Measurements from ENCODE around the gene RBMX2. TPM values are rescaled to one million over a fixed set of nuclear protein-coding genes. Genes with fewer than 3 reads are reported as not detected.
A peak's percentile ranks its signal among the peaks of the same experiment; 100 is the strongest.
"Not testable (repeated sequence)": the region's sequence is repeated elsewhere in the genome, so short reads cannot be mapped to it uniquely, and the experiment has no call there.

Gene RBMX2
- polyA plus RNA-seq: 25.4 TPM
- long read RNA-seq, donor 1, partial matches to known transcripts: 0 of 6 reads
- long read RNA-seq, donor 1, other reads (novel, unspliced or antisense): 0 of 6 reads
- long read RNA-seq, donor 2, transcript RBMX2-201 (6 exons, 1,528 nt): major isoform, 6 of 16 reads
- long read RNA-seq, donor 2, partial matches to known transcripts: 5 of 16 reads
- long read RNA-seq, donor 2, other reads (novel, unspliced or antisense): 0 of 16 reads
- long read RNA-seq, donor 3, transcript RBMX2-201 (6 exons, 1,528 nt): major isoform, 6 of 34 reads
- long read RNA-seq, donor 3, transcript RBMX2-204 (2 exons, 358 nt): minor isoform, 5 of 34 reads
- long read RNA-seq, donor 3, partial matches to known transcripts: 19 of 34 reads
- long read RNA-seq, donor 3, other reads (novel, unspliced or antisense): 0 of 34 reads
- long read RNA-seq, donor 4, partial matches to known transcripts: 0 of 1 reads
- long read RNA-seq, donor 4, other reads (novel, unspliced or antisense): 0 of 1 reads
- long read RNA-seq, donor 5, partial matches to known transcripts: 6 of 12 reads
- long read RNA-seq, donor 5, other reads (novel, unspliced or antisense): 0 of 12 reads
- long read RNA-seq, donor 6, partial matches to known transcripts: 8 of 11 reads
- long read RNA-seq, donor 6, other reads (novel, unspliced or antisense): 0 of 11 reads
- long read RNA-seq, donor 7, partial matches to known transcripts: 6 of 12 reads
- long read RNA-seq, donor 7, other reads (novel, unspliced or antisense): 0 of 12 reads
- long read RNA-seq, donor 8, transcript RBMX2-201 (6 exons, 1,528 nt): major isoform, 6 of 34 reads
- long read RNA-seq, donor 8, partial matches to known transcripts: 23 of 34 reads
- long read RNA-seq, donor 8, other reads (novel, unspliced or antisense): 0 of 34 reads
- long read RNA-seq, donor 9, partial matches to known transcripts: 11 of 21 reads
- long read RNA-seq, donor 9, other reads (novel, unspliced or antisense): 0 of 21 reads
- long read RNA-seq, donor 10, partial matches to known transcripts: 9 of 13 reads
- long read RNA-seq, donor 10, other reads (novel, unspliced or antisense): 0 of 13 reads
- long read RNA-seq, donor 11, partial matches to known transcripts: 6 of 13 reads
- long read RNA-seq, donor 11, other reads (novel, unspliced or antisense): 0 of 13 reads

DNA sequence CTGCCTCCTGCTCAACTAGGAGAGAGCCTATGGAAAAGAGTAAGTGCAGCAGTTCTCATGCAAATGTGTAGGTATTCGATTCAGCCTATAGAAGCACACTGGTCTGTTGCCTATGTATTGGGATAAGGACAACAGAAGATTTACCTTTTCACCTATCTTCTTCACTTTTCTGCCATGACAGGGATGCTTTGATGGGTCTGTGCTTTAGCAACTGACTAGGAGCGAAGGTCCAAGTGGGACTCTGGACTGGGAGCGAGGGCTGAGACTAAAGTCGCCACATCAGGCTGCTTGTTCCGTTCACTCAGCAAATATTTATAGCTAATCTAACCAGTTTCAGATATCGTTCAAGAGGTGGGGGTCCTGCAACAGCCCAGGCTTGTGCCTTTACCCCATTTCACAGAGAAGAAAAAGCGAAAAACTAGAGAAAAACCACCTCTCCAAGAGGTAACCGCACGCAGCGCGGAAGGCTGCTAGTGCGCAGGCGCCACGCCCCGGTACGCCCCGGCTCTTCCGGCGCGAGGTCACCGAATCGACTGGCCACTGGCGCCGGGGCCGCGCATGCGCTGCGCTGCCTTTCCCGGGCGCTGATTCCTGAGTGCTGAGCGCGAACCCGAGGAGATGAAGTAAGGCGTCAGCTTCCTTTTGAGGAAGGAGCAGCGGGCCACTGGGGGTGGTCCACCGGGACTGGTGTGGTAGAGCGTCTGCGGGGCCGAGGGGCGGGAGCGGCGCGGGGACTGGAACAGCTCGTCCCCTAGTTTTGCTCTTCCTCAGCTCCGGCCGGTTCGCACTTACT lies at the start of gene RBMX2:
Gene RBMX2, plus strand, starts transcription at position 573 of the 793 bp plus-strand sequence. Its CDS starts 46 bp downstream, at position 619.
- H3K27me3 ChIP-seq (ENCODE audit: control insufficient read depth, insufficient read depth, low read length): no peaks in the 10 kb centered on the region
- no peaks in the 10 kb centered on the region for H3K9me3 ChIP-seq (ENCODE audit: control insufficient read depth, low read depth, low read length)
- peak; percentile 77 to 78 for DNase-seq
- WGBS (ENCODE audit: insufficient coverage, low lambda C conversion rate): no CpG with 5 or more reads among the region's 47 CpGs
- peaks cover 6% of the 10 kb centered on the region for H3K36me3 ChIP-seq (ENCODE audit: control insufficient read depth, insufficient read depth, low read length)
- peak within 1 kb of the TSS; percentile 68 for H3K27ac ChIP-seq (ENCODE audit: low read length)
- no peaks in the 10 kb centered on the region for H3K4me1 ChIP-seq (ENCODE audit: control insufficient read depth, insufficient read depth, low read length)
- H3K4me3 ChIP-seq (ENCODE audit: low read length): peak within 1 kb of the TSS; percentile 81

- WGBS (ENCODE audit: insufficient coverage, low lambda C conversion rate): no CpG with 5 or more reads among the region's 1 CpG
- H3K4me3 ChIP-seq (ENCODE audit: low read length); H3K27ac ChIP-seq (ENCODE audit: low read length); DNase-seq; H3K9me3 ChIP-seq (ENCODE audit: control insufficient read depth, low read depth, low read length); H3K27me3 ChIP-seq (ENCODE audit: control insufficient read depth, insufficient read depth, low read length); H3K4me1 ChIP-seq (ENCODE audit: control insufficient read depth, insufficient read depth, low read length); H3K36me3 ChIP-seq (ENCODE audit: control insufficient read depth, insufficient read depth, low read length): not testable (repeated sequence)
Measured at GRCh38 chrX:130352050-130352449, 49.7 kb upstream of the RBMX2 start.

- Histone ChIP-seq H3K4me3 (ENCODE audit: low read length) (no peak overlapping the region), H3K27ac (ENCODE audit: low read length) (no peak overlapping the region), H3K4me1 (ENCODE audit: control insufficient read depth, insufficient read depth, low read length) (no peaks in the 10 kb centered on the region), H3K27me3 (ENCODE audit: control insufficient read depth, insufficient read depth, low read length) (no peaks in the 10 kb centered on the region), H3K36me3 (ENCODE audit: control insufficient read depth, insufficient read depth, low read length) (peaks cover 2% of the 10 kb centered on the region), H3K9me3 (ENCODE audit: control insufficient read depth, low read depth, low read length) (no peaks in the 10 kb centered on the region)
- DNase-seq: no peak
Measured at GRCh38 chrX:130376077-130376476, 25.7 kb upstream of the RBMX2 start.

- DNase-seq: peak; percentile 16 to 55
- Histone ChIP-seq H3K27me3 (ENCODE audit: control insufficient read depth, insufficient read depth, low read length) (no peaks in the 10 kb centered on the region), H3K4me3 (ENCODE audit: low read length) (no peak overlapping the region), H3K9me3 (ENCODE audit: control insufficient read depth, low read depth, low read length) (no peaks in the 10 kb centered on the region), H3K4me1 (ENCODE audit: control insufficient read depth, insufficient read depth, low read length) (no peaks in the 10 kb centered on the region), H3K27ac (ENCODE audit: low read length) (no peak overlapping the region), H3K36me3 (ENCODE audit: control insufficient read depth, insufficient read depth, low read length) (peaks cover 2% of the 10 kb centered on the region)
- WGBS (ENCODE audit: insufficient coverage, low lambda C conversion rate): no CpG with 5 or more reads among the region's 5 CpGs
Measured at GRCh38 chrX:130378024-130378669, 23.6 kb upstream of the RBMX2 start.

GRCh38 chrX:130385520-130385919 lies 16.3 kb upstream of the RBMX2 start, which contains the start of gene GPR119:
Gene GPR119 (minus strand): TSS chrX:130385674. CDS start chrX:130385447, 227 bp downstream.
- Histone ChIP-seq H3K27ac (ENCODE audit: low read length) (no peak within 1 kb of the TSS), H3K27me3 (ENCODE audit: control insufficient read depth, insufficient read depth, low read length) (no peaks in the 10 kb centered on the region), H3K4me3 (ENCODE audit: low read length) (no peak within 1 kb of the TSS), H3K36me3 (ENCODE audit: control insufficient read depth, insufficient read depth, low read length) (no peaks in the 10 kb centered on the region), H3K9me3 (ENCODE audit: control insufficient read depth, low read depth, low read length) (no peaks in the 10 kb centered on the region), H3K4me1 (ENCODE audit: control insufficient read depth, insufficient read depth, low read length) (no peaks in the 10 kb centered on the region)
- no peak for DNase-seq
- WGBS (ENCODE audit: insufficient coverage, low lambda C conversion rate): no CpG with 5 or more reads among the region's 4 CpGs

DNA sequence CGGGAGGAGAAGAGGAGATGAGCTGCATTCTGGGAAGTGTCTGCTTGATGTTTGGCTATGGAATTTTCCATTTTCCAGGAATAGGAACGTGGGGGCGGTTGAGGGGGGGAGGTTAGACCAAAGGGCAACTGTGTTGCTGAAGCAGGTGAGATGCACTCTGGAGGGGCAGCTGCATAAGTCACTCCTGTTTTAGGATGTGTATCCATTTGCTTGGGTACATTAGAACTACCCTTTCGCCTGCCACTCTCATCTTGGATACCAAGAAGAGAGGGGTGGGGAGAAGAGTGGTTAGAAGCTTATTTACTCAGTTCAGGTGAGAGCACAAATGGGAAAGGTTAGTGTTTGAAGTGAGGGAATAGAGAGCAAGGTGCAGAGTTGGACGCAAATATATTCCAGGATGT lies 15.4 kb upstream of the RBMX2 start:
- DNase-seq: no peak
- Histone ChIP-seq H3K27me3 (ENCODE audit: control insufficient read depth, insufficient read depth, low read length) (no peaks in the 10 kb centered on the region), H3K4me1 (ENCODE audit: control insufficient read depth, insufficient read depth, low read length) (no peaks in the 10 kb centered on the region), H3K9me3 (ENCODE audit: control insufficient read depth, low read depth, low read length) (no peaks in the 10 kb centered on the region), H3K27ac (ENCODE audit: low read length) (no peak overlapping the region), H3K4me3 (ENCODE audit: low read length) (no peak overlapping the region), H3K36me3 (ENCODE audit: control insufficient read depth, insufficient read depth, low read length) (no peaks in the 10 kb centered on the region)
- WGBS (ENCODE audit: insufficient coverage, low lambda C conversion rate): no CpG with 5 or more reads among the region's 5 CpGs

DNA sequence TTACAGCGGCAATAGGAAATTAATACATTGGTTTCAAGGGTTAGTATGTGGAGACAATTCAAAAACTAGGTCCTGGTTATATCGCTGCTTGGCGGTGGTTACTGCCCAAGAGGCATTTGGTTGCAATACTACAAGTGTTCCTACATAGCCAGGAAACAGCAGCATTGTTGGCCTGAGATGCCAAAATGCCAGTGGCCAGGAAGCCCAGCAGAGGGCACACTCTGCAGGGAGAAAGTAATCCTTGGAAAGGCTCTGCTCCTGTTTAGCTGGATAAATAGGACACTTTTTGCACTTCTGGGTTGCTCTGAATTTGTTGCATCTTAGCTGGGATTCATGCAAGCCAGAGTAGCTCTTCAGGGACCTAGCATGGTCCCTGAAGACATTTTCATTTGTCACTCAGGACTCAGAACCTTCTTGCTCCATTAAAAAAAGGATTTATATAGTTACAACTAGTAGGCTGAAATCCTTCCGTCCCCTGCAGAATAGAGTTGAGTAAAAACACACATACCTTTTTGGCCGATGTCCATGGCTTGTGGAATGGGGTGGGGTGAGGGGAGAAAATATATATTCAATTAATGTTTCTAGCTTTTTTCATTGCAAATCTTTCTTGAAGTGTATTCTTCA lies 8.2 kb upstream of the RBMX2 start:
- WGBS (ENCODE audit: insufficient coverage, low lambda C conversion rate): no CpG with 5 or more reads among the region's 5 CpGs
- Histone ChIP-seq H3K36me3 (ENCODE audit: control insufficient read depth, insufficient read depth, low read length) (no peaks in the 10 kb centered on the region), H3K27me3 (ENCODE audit: control insufficient read depth, insufficient read depth, low read length) (no peaks in the 10 kb centered on the region), H3K27ac (ENCODE audit: low read length) (no peak overlapping the region), H3K4me3 (ENCODE audit: low read length) (no peak overlapping the region), H3K4me1 (ENCODE audit: control insufficient read depth, insufficient read depth, low read length) (no peaks in the 10 kb centered on the region), H3K9me3 (ENCODE audit: control insufficient read depth, low read depth, low read length) (no peaks in the 10 kb centered on the region)
- DNase-seq: no peak

DNA sequence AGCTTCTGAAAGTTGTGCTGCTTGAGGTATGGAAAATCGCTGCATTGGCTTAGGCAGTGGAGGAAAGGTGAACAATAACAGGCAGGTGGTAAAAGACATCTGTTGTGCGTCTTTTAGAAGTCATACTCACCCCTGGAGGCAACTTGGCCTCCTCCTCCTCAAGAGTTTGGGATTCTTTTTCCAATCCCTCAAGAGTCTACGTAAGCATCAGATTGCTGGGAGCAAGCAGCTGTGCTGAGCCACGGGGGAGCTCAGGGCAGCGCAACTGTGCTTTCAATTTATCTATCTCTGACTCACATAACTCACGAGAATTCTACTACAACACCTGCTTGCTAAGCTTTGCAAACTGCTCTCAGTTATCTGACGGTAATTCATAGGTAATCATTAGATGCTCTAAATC lies 6.4 kb upstream of the RBMX2 start:
- Histone ChIP-seq H3K36me3 (ENCODE audit: control insufficient read depth, insufficient read depth, low read length) (no peaks in the 10 kb centered on the region), H3K27ac (ENCODE audit: low read length) (no peak overlapping the region), H3K4me1 (ENCODE audit: control insufficient read depth, insufficient read depth, low read length) (no peaks in the 10 kb centered on the region), H3K9me3 (ENCODE audit: control insufficient read depth, low read depth, low read length) (no peaks in the 10 kb centered on the region), H3K27me3 (ENCODE audit: control insufficient read depth, insufficient read depth, low read length) (no peaks in the 10 kb centered on the region), H3K4me3 (ENCODE audit: low read length) (no peak overlapping the region)
- DNase-seq: no peak
- whole genome bisulfite sequencing (ENCODE audit: insufficient coverage, low lambda C conversion rate): no CpG with 5 or more reads among the region's 7 CpGs

DNA sequence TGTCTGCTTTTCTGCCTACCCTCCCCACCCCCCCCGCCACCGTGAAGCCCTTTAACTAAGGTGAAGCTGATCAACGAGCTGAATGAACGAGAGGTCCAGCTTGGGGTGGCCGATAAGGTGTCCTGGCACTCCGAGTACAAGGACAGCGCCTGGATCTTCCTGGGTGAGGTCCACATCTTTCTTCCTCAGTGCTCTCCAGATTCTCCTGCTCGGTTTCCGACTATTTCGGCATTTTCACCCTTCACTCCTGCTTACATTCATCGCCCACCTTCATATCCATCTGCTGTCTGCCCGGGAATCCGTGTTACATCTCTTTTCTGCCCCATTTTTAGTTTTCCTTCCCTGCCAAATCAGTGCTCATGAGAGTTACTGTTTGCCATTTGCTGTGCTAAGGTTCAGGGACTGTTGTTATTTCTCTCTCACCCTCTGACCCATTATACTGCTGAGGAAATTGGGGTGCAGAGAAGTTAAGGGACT lies 459 bp downstream of the RBMX2 start:
- H3K4me3 ChIP-seq (ENCODE audit: low read length): peak overlapping the region; percentile 81
- H3K27ac ChIP-seq (ENCODE audit: low read length): no peak overlapping the region
- H3K9me3 ChIP-seq (ENCODE audit: control insufficient read depth, low read depth, low read length): no peaks in the 10 kb centered on the region
- H3K36me3 ChIP-seq (ENCODE audit: control insufficient read depth, insufficient read depth, low read length): peaks cover 6% of the 10 kb centered on the region
- H3K27me3 ChIP-seq (ENCODE audit: control insufficient read depth, insufficient read depth, low read length): no peaks in the 10 kb centered on the region
- DNase-seq: no peak
- H3K4me1 ChIP-seq (ENCODE audit: control insufficient read depth, insufficient read depth, low read length): no peaks in the 10 kb centered on the region
- WGBS (ENCODE audit: insufficient coverage, low lambda C conversion rate): no CpG with 5 or more reads among the region's 13 CpGs
